Activated CD8-positive, alpha-beta memory T cell treated with anti-CD3 and anti-CD28 coated beads for 48 hours (primary cell): ENCODE measurements around the gene CYB561.

ENCODE experiments used
- DNase-seq, 3 experiments: peaks; one replicate each; pipeline ENCODE4 v3.0.0-alpha.2; 2020; ENCODE audit warnings: low read depth in 2 of 3, low spot score in 2 of 3

Gene CYB561

GRCh38 chr17:63418540-63418939, 27.6 kb downstream of the CYB561 start:
- DNase-seq, result no peak

DNA sequence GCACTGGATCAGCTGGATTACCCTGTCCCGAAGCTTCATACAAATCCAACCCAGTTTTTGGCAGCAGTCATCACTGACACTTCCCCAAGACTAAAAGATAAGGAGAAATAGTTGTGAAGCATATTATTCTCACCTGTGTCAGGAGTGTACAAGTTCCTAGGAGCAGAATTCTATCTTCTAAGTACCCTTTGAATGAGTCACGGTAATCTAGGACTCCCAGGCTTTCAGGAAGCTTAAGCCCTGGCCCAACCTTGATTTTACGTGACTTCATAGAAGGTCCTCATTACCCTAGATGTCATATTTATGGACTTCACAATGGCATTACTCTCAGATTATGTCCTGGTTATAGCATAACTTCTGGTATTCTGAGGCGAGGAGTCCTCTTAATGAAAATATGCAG, 31.9 kb downstream of the CYB561 start:
- no peak for DNase-seq

DNA sequence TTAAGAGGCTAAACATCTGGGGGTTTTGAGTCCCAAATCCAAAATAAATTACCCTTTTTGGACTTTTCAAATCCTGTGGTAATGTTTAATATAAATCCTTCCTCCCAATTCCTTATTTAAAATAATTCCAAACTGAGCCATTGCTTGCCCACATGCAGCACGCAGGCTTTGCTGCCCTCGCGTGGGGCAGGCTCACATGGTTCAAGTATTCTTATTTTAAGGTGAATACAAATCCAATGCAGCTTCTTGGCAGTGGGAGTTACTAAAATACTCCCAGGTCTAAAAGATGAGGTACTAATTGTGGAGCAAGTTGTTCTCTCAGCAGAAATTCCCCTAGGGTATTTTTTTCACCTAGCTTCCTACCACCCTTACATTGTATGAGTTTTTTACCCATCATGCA, 33.0 kb downstream of the CYB561 start:
- no peak for DNase-seq

DNA sequence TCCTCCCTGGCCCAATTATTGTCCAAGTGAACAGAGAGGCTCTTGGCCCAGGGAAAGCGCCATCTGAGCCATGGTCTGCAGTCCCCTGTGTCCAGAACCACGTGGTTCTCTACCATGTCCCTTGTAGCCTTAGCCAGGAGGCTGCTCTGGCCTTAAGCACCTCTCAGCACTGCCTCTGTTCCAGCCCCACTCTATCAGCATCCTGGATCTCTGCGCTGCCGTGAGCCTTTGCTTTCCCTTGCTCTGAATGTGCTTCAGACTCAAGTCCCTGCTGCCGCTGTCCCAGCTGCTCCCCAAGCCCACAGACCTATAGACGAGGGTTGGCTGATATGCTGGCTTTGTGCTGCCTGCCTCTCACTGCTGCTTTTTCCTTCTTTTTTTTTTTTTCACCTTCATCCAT, 33.9 kb downstream of the CYB561 start:
- no peak for DNase-seq

DNA sequence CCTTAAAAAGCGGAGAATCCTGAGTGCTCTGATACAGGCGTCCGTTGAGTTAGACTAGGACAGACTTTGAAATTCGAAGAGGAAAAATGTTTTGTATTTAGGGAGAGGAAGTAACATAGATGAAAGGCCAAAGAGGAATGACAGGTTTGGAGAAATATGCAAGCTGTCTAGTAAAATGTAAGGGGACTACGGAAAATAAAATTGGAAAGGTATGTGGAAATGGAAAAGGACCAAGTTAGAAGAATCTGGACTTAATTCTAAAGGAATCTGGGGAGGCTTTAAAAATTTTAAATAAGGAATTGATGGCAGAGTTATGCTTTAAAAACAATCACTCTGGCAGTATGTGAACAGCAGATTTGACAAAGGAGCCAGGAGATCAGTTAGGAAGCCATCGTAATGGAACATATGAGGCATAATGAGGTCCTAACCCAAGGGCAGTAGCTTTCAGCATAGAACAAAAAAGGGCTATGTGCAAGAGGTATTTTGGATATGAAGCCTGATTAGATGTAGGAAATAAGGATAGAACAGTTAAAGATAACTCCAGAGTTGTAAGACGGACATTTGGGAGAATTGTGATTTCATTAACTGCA, 38.3 kb downstream of the CYB561 start:
- no peak for DNase-seq

DNA sequence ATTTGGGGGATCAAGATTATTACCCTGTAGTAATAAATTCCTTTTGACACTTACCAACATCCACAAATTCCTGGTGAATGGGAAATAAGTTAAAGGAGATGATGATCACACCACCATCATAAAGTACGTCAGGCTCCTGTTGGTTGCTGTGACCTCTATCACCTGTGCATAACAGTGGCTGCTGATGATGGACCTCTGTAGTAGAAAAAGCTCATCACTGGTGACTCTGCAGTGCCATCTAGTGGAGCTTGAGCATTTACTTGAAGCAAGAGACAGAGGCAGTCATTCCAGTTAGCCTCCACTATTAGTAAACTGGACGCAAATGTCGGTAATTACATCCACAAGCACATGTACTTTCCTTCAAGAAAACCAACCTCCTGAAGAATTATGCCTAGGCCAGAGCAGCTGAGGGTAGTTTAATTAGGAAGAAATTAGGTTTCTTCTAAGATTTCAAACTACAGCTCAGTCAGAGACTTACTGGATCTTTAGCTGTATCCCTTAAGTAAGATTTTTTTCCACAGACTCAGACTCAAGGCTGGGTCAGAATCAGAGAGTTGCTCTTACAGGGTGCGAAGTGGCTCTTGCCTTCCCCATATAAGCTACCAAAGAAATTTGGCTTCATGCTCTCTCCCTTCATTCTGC, 39.3 kb downstream of the CYB561 start:
- DNase-seq, result peak in 1 of 3 experiments; percentile 35

GRCh38 chr17:63405741-63406261, 40.3 kb downstream of the CYB561 start:
- DNase-seq, result no peak

DNA sequence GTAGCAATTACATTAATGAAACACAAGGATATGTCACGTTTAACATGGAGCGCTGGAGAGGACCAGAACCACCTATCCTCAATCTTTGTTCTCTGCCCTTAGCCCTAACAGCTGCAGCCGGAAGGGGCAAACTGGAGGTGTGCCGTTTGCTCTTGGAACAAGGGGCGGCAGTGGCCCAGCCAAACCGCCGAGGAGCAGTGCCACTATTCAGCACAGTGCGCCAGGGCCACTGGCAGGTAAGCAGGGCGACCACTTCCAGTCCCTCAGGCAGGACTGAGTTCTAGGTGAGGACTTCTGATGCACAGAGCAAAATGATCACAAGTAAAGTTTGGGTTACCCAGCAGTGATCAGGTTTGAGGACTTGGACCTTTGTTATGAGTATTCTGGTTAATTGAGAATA, 41.1 kb downstream of the CYB561 start:
- no peak for DNase-seq

DNA sequence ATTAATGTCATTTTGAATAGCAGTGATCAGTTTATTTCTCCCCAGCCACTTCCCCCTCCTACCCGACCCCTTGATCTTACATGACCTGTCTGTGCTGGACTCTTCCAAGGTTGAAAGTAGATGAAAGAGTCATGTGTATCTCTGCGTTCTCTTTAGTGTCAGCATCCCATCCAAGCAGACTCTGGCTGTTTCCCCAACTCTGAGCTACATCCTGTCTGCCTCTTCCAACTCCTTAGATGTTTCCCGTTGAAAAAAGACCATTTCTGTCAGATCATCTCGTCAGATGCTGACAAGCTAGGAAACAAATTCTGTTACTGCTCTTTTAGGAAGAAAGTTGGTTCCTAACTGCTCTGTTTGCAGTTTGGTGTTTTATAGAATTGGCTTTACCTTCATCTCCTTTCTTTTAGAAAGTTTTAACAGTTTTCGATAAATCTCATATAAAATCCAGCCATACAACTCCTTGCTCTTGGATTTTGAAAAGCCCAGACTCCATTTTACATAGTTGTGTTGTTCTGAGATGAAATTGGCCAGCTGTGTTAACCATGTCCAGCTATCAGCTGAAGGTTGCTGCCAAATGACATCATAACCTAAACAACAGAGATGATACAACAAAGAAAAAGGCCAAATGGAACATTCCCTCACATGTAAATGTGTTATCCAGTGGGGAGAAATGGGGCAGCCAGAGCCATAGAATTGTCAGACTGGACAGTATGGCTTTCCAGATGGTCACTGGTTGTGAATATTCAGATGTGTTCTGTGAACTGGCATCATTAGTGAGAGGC, 43.5 kb downstream of the CYB561 start:
- no peak for DNase-seq

- DNase-seq, result no peak
Observed at GRCh38 chr17:63399856-63400255, 46.2 kb downstream of the CYB561 start.

GRCh38 chr17:63399316-63399715, 46.8 kb downstream of the CYB561 start:
- DNase-seq, result no peak

GRCh38 chr17:63398680-63399079, 47.4 kb downstream of the CYB561 start:
- DNase-seq, result no peak

DNA sequence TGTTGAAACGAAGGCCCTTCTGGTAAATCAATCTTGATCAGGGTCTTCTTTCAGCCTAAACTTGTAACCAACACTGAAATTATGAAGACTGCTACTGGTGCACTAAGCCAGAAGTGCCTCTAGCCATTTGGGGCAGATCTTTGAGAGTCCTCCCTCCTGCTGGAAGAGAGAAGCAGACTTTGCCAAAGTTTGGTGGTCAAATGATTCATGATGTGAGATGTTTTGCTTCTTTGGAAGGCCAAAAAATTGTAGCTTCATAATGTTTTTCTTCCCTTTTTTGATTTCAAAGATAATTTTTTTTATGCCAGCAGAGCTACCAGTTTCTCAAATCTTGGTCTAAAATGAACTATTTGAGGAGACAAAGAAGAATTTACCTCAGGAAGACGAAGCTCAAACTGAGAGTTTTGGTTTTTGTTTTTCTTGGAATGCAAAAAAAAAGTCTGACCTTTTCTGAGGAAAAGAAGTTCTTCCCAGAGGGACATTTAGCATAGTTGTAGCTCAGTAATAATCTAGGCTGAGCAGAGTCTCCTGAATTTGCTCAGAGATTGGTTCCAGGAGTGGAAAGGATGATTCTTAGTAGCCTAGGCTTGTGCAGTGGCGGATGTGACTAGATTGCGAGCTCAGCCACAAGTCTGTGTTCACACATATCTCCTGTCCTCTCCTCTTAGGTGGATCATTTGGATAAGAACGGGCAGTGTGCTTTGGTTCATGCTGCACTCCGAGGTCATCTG, 50.9 kb downstream of the CYB561 start:
- no peak for DNase-seq

DNA sequence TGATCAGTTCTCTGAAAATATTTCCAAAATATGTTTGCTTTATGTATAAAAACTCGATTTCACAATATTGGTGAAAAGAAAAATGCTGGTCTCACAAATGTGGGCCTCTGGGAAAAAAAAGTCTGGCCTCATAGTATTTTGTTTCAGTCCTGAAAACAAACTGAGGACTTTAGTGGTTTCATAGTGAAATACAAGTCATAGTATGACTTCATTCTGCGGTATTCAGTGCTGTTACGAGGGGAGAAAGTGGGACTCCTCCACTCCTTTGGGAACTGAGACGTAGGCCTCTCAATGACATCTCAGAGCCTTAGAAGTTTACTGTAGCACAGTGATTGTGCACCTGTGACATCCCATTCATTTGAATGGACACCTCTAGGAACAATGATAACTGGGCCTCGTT, 56.0 kb downstream of the CYB561 start:
- DNase-seq, result no peak

DNA sequence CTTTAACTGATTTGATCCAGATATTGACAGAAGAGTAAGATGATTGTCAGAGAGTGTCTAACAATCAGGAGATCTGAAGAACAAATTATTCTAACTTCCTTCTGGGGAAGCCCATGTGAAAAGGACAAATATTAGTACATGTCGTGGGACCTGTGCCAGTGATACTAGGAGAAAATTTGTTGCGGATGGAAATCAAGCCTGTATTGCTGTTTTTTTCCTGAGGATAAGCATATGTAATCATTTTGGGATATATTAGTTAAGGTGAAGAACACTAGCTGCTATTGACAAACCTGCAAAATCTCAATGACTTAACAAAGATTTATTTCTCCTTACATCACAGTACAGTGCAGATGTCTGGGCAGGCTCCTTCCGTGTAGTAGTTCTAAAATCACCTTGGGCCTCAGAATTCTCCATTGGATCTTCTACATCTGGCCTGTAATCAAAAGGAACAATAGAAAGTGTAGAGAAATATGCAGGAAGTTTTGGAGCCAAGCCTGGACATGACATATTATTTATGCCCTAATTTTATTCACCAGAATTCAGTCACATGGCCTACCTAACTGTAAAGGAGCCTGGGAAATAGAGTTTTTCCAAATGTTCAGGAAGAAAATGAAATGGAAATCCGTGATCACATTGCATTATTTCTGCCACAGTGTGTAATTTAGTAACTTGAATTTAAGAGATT, 58.3 kb downstream of the CYB561 start:
- DNase-seq, result no peak

GRCh38 chr17:63382826-63383225, 63.3 kb downstream of the CYB561 start:
- no peak for DNase-seq
